CD4-positive, alpha-beta T cell treated with Interleukin-21 for 1 hour (primary cell): ENCODE data around the gene RNF19B.
"Not testable (repeated sequence)": the region's sequence is repeated elsewhere in the genome, so short reads cannot be mapped to it uniquely, and the experiment has no call there.

Experiments
- DNase-seq: peaks from one replicate; pipeline ENCODE4 v3.0.0-alpha.2; 2020

The RNF19B gene

DNA sequence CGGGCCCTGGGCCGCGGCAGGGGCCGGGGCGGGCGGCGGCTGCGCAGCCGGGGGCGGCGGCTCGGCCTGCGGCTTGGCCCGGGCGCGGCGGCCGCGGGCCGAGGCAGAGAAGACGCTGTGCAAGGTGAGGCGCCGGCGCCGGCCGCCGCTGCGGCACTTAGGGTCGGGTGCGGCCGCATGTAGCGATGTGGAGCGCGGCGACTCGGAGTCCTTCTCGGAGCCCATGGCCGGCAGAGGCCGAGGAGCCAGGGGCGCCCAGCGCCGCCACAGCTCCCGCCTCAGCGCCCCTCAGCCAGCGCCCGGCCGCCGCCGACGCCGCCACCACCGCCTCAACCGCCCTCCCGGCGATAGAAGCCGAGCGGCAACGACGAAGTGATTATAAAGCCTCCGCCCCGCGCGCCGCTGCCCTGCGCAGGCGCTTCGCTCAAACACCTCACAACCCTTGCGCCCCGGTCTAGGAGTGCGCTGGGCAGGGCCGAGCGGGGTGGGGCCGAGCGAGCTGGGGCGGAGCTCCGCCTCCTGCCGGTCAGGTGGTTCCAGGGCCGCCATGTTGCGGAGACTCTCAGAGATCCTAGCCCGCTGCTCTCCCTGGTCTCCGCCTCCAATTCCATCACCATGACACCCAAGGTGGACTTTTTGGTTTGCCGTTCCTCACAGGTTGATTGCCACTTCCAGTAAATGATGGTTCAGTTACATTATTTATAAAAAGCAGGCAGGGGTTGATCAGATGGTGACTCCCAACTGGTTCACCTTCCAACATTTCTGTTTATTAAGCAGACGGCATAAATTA is at the start of gene RNF19B:
Gene RNF19B, minus strand, starts transcription at position 349 of the 790 bp plus-strand sequence. Its CDS starts 124 bp downstream, at position 225.
- peak; percentile 96 for DNase-seq

GRCh38 chr1:33013791-33014190 is 49.2 kb upstream of the RNF19B start:
- DNase-seq: no peak

DNA sequence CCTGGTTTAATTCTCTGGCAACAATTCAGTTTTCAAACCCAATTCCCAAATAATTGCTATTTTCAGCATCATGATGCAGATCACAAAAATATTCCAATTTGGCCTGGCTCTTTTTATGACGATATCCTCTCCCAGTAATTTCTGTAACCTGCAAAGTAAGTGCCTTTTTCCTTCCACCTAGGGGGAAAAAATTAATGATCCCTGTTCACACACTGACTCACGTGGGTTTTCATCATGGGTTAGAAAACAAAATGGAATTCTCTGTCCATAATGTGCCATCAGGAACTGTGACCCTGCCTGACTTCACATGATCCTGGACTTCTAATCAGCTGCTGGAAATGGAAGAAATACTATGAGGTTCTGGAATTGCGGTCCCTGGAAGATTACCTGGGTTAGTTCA is 47.6 kb upstream of the RNF19B start:
- no peak for DNase-seq

DNA sequence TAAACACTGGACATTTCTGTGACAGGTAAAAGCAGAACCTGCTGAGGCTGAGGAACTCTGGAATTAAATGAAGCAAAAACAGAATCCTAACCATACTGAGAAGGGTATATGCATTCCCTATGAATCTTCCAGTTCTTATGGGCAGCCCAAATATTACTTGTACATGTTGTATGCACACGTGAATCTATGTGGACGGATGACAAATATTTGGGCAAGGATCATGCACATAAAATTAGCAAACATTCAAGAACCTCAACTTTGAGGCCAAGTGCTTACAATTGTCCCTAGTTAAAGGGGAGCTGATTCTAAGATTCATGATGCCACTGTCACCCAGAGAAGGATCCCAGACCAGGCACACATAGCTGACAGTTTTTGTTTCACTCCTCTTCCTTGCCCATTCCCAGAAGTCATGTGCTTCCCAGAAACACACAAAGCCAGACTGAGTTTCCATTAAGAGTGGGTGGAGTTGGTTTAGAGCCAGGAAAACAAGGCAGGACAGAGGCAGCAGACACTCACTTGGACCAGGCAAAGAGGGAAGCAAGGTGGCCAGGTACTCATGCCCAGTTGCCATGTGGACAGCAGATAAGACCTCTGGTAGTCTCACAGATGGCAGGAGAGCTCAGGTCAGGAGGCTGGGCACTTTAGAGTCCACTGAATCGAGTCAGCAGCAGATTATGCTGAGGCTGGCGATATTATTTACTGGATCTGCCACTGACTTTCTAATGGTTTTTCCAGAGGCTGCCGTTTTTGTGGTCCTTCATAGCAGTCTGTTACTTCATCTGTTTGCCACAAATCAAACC is 46.5 kb upstream of the RNF19B start:
- DNase-seq: no peak

GRCh38 chr1:33009561-33009960 is 45.0 kb upstream of the RNF19B start:
- DNase-seq: no peak

- no peak for DNase-seq
These were observed 43.7 kb upstream of the RNF19B start for GRCh38 chr1:33008051-33008914.

DNA sequence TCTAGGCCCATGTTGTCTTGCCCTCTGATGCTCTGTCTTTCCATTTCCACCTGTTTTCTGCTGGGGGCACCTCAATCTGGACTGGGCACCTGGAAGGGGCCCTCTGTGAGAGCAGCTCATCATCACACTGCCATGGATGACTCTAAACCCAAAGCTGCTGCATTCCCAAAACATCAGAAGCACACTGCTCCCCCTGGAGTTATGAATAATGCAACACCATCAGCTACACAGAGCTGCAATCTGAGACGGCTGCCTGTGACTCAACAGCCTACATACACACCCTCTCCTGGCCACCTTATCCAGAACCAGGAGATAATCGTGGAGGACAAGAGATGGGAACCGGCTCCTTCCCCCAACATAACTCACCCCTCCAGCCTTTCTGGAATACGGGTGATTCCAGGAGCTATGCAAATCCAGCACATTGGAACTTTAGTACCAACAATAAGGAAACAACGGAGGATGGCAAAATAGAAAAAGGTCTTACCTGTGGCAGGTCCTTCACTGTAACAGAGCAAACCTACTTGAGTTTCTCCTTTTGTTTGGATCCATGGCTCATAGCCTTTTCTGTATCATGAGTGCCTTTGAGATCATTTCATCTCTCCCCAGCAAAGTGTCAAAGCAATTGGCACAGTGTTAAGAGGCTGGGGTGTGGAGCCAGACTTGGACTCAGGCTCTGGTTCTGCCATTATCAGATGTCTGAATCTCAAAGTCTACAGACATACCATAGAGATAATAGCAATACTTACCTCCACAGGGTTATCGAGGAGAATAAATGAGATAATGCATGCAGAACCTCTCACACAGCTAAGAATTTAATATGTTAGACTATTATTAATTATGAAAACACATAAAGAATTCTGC is 42.8 kb upstream of the RNF19B start:
- DNase-seq: peak; percentile 32

GRCh38 chr1:33005838-33006421 is 41.3 kb upstream of the RNF19B start:
- no peak for DNase-seq

GRCh38 chr1:33005117-33005837 is 40.7 kb upstream of the RNF19B start:
- no peak for DNase-seq

DNA sequence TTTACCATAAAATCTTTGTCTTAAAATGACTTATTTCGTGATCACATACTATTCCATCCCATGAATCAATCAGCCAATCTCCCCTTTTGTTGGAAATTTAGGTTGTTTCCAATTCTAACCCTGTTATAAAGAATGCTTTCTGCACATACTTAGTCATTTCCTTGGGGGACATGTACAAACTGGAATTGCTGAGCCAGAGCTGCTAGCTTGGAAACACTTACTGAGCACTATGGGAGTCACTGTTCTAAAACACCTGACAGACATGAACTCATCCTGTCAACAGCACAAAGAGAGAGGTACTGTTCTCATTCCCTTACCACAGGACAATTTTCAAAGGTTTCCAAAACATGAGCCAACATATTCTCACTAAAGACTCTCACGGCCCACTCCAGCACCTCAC is 40.0 kb upstream of the RNF19B start:
- DNase-seq: no peak

GRCh38 chr1:33003657-33004056 is 39.0 kb upstream of the RNF19B start:
- no peak for DNase-seq

DNA sequence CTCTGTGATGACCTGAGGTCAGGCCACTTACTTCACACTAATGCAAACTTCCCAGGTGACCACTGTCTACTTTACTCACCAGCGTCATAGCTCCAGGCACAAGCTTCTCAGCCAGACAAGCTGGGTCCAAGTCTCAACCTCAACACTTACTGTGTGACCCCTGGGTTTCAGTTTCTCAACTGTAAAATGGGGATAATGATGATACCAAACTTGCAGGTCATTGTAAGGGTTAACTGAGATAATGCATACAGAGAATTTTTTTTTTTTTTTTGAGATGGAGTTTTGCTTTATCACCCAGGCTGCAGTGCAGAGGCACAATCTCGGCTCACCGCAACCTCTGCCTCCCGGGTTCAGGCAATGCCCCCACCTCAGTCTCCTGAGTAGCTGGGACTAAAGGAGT is 37.4 kb upstream of the RNF19B start:
- no peak for DNase-seq

GRCh38 chr1:33001282-33001681 is 36.7 kb upstream of the RNF19B start:
- DNase-seq: no peak

DNA sequence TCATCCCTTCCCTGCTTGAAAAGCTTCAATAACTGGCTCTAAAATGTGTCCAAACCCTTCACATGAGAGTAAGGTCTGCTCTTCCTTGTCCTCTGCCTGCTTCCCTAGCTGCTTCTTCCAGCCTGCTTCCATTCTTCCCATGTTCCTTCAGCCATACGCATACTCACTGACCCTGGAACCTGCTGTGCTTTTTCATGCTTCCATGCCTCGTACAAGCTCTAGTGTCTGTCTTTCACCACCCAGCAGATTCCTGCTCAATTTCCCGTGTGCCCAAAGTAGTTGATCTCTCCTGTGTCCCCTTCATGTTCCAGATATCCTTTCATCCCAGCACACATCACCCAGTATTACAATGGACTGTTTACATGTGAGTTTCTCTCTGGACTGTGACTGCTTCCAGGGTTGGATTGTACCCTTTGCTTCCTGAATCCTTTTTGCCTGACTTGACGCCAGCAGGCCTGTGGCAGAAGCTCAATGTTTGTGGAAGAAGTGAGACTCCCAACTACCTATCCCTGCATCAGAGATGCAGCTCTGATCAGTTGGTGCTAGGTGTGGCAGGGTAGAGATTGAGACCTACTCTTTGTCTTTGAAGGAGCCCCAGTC is 35.9 kb upstream of the RNF19B start:
- no peak for DNase-seq

DNA sequence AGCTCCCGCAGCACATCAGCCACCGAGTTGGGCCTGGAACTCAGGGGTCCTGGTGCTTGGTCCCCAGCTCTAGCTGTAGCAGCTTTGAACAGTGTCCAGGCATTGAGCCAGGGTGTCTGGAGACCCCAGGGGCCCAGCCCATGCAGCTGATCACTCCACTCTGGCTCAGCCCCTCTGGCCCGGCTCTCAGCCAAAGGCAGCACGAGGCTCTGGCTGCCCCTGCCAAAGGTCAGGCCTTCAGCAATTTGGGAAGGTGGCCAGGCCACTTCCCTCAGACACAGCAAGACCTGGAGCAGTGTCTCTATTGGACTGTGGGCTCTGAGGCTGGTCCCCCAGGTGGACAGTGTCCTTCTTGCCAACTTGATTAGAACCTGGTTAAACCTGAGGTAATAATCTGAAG is 34.4 kb upstream of the RNF19B start:
- no peak for DNase-seq

DNA sequence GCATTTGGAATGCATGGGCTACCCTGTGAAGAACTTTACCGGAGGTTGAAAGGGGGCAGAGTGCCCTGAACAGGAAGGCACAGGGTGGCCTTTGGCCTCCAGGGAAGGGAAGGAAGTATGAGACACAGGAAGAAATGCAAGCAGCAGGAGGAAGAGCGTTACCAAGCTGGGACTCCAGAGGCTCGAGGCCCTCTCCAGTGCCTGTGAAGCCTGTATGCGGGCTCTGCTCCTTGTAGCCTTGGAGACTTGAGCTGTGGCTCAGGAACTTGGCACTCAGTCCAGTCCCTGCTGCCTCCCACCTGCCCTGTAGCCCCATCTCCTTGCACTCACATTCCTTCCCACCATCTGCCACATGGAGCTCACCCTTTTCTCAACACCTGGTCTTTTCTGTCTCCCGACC is 33.5 kb upstream of the RNF19B start:
- no peak for DNase-seq

GRCh38 chr1:32997381-32997891 is 32.8 kb upstream of the RNF19B start:
- DNase-seq: no peak

GRCh38 chr1:32993324-32993636 is 28.7 kb upstream of the RNF19B start:
- DNase-seq: not testable (repeated sequence)

- DNase-seq: peak; percentile 66
These were observed 28.1 kb upstream of the RNF19B start for GRCh38 chr1:32992489-32993323.
